Right lobe of liver (tissue), 6 donors: ENCODE data around the gene CA5A. TPM values are rescaled to one million over a fixed set of nuclear protein-coding genes. Genes with fewer than 3 reads are reported as not detected.
"Not testable (repeated sequence)": the region's sequence is repeated elsewhere in the genome, so short reads cannot be mapped to it uniquely, and the experiment has no call there.

ENCODE experiments used
- ATAC-seq, 4 donors: fragments of 200-7000 bp; cut with Tn5 transposase; one replicate each; pipeline ENCODE4 v1.9.1; 2020; ENCODE audit warnings: mild to moderate bottlenecking in 4 of 4, moderate library complexity in 4 of 4
- DNase-seq, 3 donors: peaks; one replicate each; pipeline ENCODE4 v3.0.0-alpha.2; 2020
- H3K27ac ChIP-seq, 3 donors: fragments of 200-600 bp; one replicate each; pipeline ENCODE4 v1.8.0; 2022
- H3K27me3 ChIP-seq, 2 donors: fragments of 200-600 bp; one replicate each; pipeline ENCODE4 v1.8.0; 2022
- H3K36me3 ChIP-seq, 4 donors: fragments of 200-600 bp; sonication (generic) in 1 of 4; one replicate each; pipeline versions ENCODE4 v1.5.1 to v1.8.0; 2017 to 2022; ENCODE audit warnings: control low read depth in 1 of 4
- H3K4me1 ChIP-seq, 4 donors: fragments of 200-600 bp; sonication (generic) in 1 of 4; one replicate each; pipeline versions ENCODE4 v1.5.1 to v1.8.0; 2017 to 2022; ENCODE audit warnings: control low read depth in 1 of 4
- H3K4me3 ChIP-seq, 3 donors: fragments of 200-600 bp; one replicate each; pipeline ENCODE4 v1.8.0; 2022
- H3K9me3 ChIP-seq, 4 donors: fragments of 200-600 bp; sonication (generic) in 1 of 4; one replicate each; pipeline versions ENCODE4 v1.5.1 to v1.8.0; 2017 to 2022; ENCODE audit warnings: control low read depth in 1 of 4
- POLR2A ChIP-seq: fragments of 450-650 bp; IDR thresholded peaks from one replicate; pipeline ENCODE4 v1.6.1; 2017; ENCODE audit warnings: antibody characterized with exemption, mild to moderate bottlenecking
- WGBS: methylation state at CpG from one replicate; pipeline ENCODE4 v1.1.6; 2018; ENCODE audit warnings: low coverage, low lambda C conversion rate; ENCODE audit not compliant: insufficient coverage; ENCODE audit errors: missing lambda C conversion rate; 5-methylcytosine and 5-hydroxymethylcytosine counted together
- intact Hi-C, 2 donors: fragments of 100-400 bp; cut with DNase I; formaldehyde crosslinking; loops; one replicate each; pipeline versions ENCODE4 v1.11.2 to v1.14.1; 2022
- total RNA-seq, 6 experiments: library from RNA; depleted of rRNA in 2 of 6; stranded (reverse); fragments of >200 nt in 2 of 6; fragmentation: NEBNext Ultra II Directional in 3 of 6; extraction: Animal tissue kit (Norgen Biotek cat#: 25700) in 3 of 6; gene quantifications; one replicate each; pipeline versions ENCODE4 v1.1.0 to v1.2.4, GENCODE V29; 2016 to 2023
- TF ChIP-seq, protein P1 (sequence below), 4 donors: fragments of 200-600 bp in 3 of 4; fragments of 450-650 bp in 1 of 4; IDR thresholded peaks; one replicate each; pipeline versions ENCODE4 v1.5.1 to v1.8.0; 2016 to 2022; ENCODE audit warnings: antibody characterized with exemption in 4 of 4, mild to moderate bottlenecking in 2 of 4
- donor health status: DM: no; HTN: yes; CAD: no.
- donor health status: DM: no; HTN: no; CAD: no.
- donor health status: DM: no; HTN: no; CAD: no.
- donor health status: DM: no; HTN: yes; CAD: no.
- donor health status: DM: no; HTN: yes; CAD: no.

Gene CA5A
- total RNA-seq, 6 experiments from 2014 or later = 26.5 to 59.6 (median 30.2) TPM

DNA sequence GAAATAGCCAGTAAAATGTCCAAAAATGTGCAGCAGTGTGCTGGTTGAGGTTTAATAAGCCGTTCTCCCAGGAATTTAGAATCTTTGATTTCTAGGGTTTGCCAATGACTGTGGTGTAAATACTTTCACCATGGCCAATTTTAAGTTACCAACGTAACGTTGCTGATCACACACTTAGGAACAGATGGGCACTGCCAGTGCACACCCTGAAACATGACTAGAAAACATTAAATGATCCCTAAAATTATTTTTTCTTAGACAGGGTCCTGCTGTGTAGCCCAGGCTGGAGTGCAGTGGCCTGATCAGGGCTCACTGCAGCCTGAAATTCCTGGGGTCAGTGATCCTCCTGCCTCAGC lies 3.2 kb downstream of the CA5A start:
- Histone ChIP-seq H3K4me1 (peaks cover 0 to 27% (median 11%) of the 10 kb centered on the region in 4 donors), H3K27ac (peak overlapping the region in 2 of 3 donors; percentile 50 to 93), H3K9me3 (no peaks in the 10 kb centered on the region), H3K27me3 (no peaks in the 10 kb centered on the region), H3K4me3 (no peak overlapping the region), H3K36me3 (no peaks in the 10 kb centered on the region)
- intact Hi-C loops = no loop called here
- WGBS = 43% methylated on average over 2 of the region's 3 CpGs
- ATAC-seq = no peak
- no peak for TF ChIP-seq POLR2A
- TF ChIP-seq, protein P1, sequence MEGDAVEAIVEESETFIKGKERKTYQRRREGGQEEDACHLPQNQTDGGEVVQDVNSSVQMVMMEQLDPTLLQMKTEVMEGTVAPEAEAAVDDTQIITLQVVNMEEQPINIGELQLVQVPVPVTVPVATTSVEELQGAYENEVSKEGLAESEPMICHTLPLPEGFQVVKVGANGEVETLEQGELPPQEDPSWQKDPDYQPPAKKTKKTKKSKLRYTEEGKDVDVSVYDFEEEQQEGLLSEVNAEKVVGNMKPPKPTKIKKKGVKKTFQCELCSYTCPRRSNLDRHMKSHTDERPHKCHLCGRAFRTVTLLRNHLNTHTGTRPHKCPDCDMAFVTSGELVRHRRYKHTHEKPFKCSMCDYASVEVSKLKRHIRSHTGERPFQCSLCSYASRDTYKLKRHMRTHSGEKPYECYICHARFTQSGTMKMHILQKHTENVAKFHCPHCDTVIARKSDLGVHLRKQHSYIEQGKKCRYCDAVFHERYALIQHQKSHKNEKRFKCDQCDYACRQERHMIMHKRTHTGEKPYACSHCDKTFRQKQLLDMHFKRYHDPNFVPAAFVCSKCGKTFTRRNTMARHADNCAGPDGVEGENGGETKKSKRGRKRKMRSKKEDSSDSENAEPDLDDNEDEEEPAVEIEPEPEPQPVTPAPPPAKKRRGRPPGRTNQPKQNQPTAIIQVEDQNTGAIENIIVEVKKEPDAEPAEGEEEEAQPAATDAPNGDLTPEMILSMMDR (IDR thresholded peaks at IDR 0.05) = no peak
- no peak for DNase-seq

DNA sequence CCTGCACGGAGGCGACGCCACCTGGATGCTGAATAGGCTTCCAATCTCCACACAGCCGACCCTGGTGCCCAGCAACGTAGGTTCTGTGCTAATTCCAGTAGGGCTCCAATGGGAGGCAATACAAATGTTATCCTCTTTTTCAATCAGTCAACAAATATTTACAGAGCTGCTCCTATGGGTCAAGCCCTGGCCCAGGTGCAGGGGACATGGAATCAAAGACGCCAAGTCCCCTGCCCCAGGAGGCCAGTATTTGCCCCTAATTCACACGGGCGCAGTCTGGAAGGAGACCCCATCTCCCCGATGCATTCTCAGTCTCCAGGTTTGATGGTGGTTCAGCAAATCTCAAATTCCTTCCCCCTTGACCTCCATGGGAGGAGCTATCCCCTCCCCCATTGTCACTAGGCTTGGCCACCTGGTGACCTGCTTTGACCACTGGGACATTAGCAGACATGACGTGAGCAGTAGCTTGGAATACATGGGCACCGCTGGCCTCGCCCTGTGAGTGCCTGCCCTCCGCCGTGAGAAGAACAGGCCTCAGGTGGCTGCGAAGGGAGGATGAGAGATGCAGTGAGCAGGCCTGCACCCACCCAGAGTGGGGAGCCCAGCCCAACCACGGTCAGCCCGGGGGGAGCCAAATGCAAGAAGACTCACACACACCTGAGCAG lies 3.7 kb downstream of the CA5A start:
- peak; percentile 27 for TF ChIP-seq POLR2A
- intact Hi-C loops, H3K27me3 ChIP-seq, H3K36me3 ChIP-seq, H3K9me3 ChIP-seq, H3K4me3 ChIP-seq: not testable (repeated sequence)
- ATAC-seq (peak; percentile 64 to 75 (median 68)), DNase-seq (peak; percentile 71 to 85 (median 83))
- WGBS = 54% methylated on average over 5 of the region's 17 CpGs
- H3K27ac ChIP-seq = peak overlapping the region in 2 of 3 donors; percentile 50 to 93
- H3K4me1 ChIP-seq = peaks cover 0 to 27% (median 11%) of the 10 kb centered on the region in 4 donors

DNA sequence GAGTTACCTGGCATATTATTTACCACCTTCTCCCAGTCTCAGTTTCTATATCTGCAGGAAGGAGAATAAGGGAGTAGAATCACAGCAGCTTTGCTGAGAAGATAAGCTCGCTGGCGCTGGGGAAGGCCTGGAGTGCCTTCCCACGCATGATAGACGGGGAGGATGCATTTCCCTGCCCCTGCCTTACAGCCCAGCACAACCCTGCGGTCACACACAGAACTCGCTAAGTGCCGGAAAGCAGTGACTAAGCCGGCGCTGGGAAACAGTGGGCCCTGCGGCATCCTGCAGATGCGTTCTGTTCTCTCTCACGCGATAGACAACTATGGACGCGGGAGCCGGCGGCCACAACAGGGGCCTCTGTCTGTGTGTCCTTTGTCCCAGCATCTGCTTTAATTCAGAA lies 4.8 kb downstream of the CA5A start:
- no peak for DNase-seq
- H3K27ac ChIP-seq = peak overlapping the region in 1 of 3 donors; percentile 93
- no peak for TF ChIP-seq POLR2A
- TF ChIP-seq, protein P1 (IDR thresholded peaks at IDR 0.05) = no peak
- 71% methylated on average over 4 of the region's 17 CpGs for WGBS
- peaks cover 0 to 23% (median 11%) of the 10 kb centered on the region in 4 donors for H3K4me1 ChIP-seq
- no peaks in the 10 kb centered on the region for H3K9me3 ChIP-seq
- H3K36me3 ChIP-seq = no peaks in the 10 kb centered on the region
- intact Hi-C loops = no loop called here
- no peak overlapping the region for H3K4me3 ChIP-seq
- no peak for ATAC-seq
- no peaks in the 10 kb centered on the region for H3K27me3 ChIP-seq

DNA sequence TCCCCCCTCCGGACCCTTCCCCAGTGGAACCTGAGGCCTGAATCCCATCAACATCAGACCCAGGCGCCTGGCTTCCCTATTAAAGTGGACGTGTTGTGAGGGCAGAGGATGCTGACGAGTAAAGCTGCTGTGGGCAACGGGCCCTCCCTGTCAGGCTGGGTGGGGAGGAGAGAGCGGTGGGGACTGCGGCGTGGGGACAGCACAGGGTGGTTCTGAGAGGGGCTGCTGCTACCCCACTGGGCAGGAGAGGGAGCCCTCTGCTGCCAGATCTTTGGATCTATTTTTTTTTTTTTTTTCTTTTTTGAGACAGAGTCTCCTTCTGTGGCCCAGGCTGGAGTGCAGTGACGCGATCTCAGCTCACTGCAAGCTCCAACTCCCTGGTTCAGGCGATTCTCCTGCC lies 5.9 kb downstream of the CA5A start:
- intact Hi-C loops = no loop called here
- no peaks in the 10 kb centered on the region for H3K9me3 ChIP-seq
- peaks cover 0 to 23% (median 11%) of the 10 kb centered on the region in 4 donors for H3K4me1 ChIP-seq
- no peak overlapping the region for H3K27ac ChIP-seq
- no peaks in the 10 kb centered on the region for H3K27me3 ChIP-seq
- no peak for ATAC-seq
- H3K4me3 ChIP-seq = no peak overlapping the region
- no peak for TF ChIP-seq POLR2A
- TF ChIP-seq, protein P1 (IDR thresholded peaks at IDR 0.05) = peak in 2 of 4 donors; percentile 11 to 24
- peaks cover 0 to 1% (median under 1%) of the 10 kb centered on the region in 4 donors for H3K36me3 ChIP-seq
- 32% methylated on average over 6 of the region's 11 CpGs for WGBS
- no peak for DNase-seq

DNA sequence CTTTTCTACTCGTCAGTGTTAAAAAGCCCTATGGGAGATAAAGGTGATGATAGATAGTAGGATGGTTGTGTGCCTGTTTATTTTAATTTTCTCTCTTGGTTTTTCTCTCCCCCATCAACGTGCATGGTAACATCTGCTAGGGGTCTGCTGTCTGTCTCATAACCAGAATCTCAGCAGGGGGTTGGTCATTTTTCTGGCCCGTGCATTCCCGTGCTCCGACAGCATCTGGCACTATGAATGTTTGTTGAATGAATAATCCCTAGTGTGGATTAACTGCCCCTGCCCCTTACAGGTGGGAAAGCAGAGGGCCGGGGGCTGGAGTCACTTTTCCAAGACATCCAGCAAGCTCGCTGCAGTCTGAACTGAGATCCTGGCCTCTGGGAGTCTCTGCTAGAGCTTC lies 6.3 kb downstream of the CA5A start:
- Histone ChIP-seq H3K9me3 (no peaks in the 10 kb centered on the region), H3K27ac (no peak overlapping the region), H3K27me3 (no peaks in the 10 kb centered on the region), H3K4me3 (no peak overlapping the region), H3K36me3 (peaks cover 0 to 6% (median 3%) of the 10 kb centered on the region in 4 donors), H3K4me1 (peaks cover 0 to 23% (median 11%) of the 10 kb centered on the region in 4 donors)
- TF ChIP-seq, protein P1 (IDR thresholded peaks at IDR 0.05) = no peak
- TF ChIP-seq POLR2A = no peak
- intact Hi-C loops = no loop called here
- DNase-seq (no peak), ATAC-seq (no peak)
- 57% methylated on average over 5 of the region's 7 CpGs for WGBS
